Measurements from ENCODE around the gene STX8. TPM values are rescaled to one million over a fixed set of nuclear protein-coding genes. Genes with fewer than 3 reads are reported as not detected.
A peak's percentile ranks its signal among the peaks of the same experiment; 100 is the strongest.

The STX8 gene
- total RNA-seq, 1 donor from 2014 or later, result 54.8 TPM

- Mint-ChIP-seq H3K9me3 (ENCODE audit: unreplicated experiment) (no peaks in the 10 kb centered on the region), H3K4me3 (ENCODE audit: unreplicated experiment) (no peak overlapping the region), H3K27me3 (ENCODE audit: low read depth, unreplicated experiment) (no peaks in the 10 kb centered on the region), H3K27ac (ENCODE audit: unreplicated experiment) (no peak overlapping the region), H3K36me3 (ENCODE audit: low read depth, unreplicated experiment) (peaks cover 10% of the 10 kb centered on the region), H3K4me1 (ENCODE audit: low read depth, unreplicated experiment) (peaks cover 11% of the 10 kb centered on the region)
- no peak for TF ChIP-seq EZH2 (IDR thresholded peaks at IDR 0.05; ENCODE audit: insufficient read depth, low read length)
- TF ChIP-seq, protein P1, sequence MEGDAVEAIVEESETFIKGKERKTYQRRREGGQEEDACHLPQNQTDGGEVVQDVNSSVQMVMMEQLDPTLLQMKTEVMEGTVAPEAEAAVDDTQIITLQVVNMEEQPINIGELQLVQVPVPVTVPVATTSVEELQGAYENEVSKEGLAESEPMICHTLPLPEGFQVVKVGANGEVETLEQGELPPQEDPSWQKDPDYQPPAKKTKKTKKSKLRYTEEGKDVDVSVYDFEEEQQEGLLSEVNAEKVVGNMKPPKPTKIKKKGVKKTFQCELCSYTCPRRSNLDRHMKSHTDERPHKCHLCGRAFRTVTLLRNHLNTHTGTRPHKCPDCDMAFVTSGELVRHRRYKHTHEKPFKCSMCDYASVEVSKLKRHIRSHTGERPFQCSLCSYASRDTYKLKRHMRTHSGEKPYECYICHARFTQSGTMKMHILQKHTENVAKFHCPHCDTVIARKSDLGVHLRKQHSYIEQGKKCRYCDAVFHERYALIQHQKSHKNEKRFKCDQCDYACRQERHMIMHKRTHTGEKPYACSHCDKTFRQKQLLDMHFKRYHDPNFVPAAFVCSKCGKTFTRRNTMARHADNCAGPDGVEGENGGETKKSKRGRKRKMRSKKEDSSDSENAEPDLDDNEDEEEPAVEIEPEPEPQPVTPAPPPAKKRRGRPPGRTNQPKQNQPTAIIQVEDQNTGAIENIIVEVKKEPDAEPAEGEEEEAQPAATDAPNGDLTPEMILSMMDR (IDR thresholded peaks at IDR 0.05; ENCODE audit: insufficient read depth, low read depth, low read length), result no peak
- Histone ChIP-seq H3K4me2 (ENCODE audit: low read length) (no peak overlapping the region), H3K27ac (ENCODE audit: low read depth, low read length) (no peak overlapping the region), H3K9me3 (ENCODE audit: insufficient read depth, low read depth, low read length) (no peaks in the 10 kb centered on the region), H2AFZ (ENCODE audit: low read depth, low read length) (no peak overlapping the region), H4K20me1 (ENCODE audit: insufficient read depth, low read length) (no peaks in the 10 kb centered on the region), H3K9ac (ENCODE audit: low read length) (no peak overlapping the region), H3K79me2 (ENCODE audit: insufficient read depth, low read length) (no peaks in the 10 kb centered on the region), H3K36me3 (ENCODE audit: insufficient read depth, low read length) (no peaks in the 10 kb centered on the region), H3K27me3 (ENCODE audit: insufficient read depth, low read length) (no peaks in the 10 kb centered on the region), H3K4me3 (ENCODE audit: insufficient read depth, low read depth, low read length) (no peak overlapping the region), H3K4me1 (ENCODE audit: insufficient read depth, low read length) (no peaks in the 10 kb centered on the region)
- no peak for FAIRE-seq
- DNase-seq (ENCODE audit: low read depth), result no peak
Measured at GRCh38 chr17:9479964-9480363, 95.7 kb downstream of the STX8 start.

DNA sequence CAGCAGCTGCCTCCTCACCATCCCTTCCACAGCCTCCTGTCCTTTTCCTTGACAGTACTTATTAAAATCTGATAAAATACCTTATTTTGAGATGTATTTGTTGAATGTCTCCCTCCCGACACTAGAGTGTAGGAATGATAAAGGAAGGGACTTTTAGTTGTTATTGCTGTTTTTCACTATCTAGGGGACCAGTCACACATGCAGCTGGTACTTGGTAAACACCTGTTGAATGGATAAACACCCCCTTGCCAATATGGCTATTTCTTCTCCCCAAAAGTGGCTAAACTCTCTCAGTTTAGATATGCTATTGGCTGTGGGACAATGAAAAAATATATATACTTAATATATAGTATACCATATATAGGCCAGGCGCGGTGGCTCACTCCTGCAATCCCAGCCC is 96.7 kb downstream of the STX8 start:
- FAIRE-seq (no peak), DNase-seq (ENCODE audit: low read depth) (no peak)
- H3K4me3 Mint-ChIP-seq (ENCODE audit: unreplicated experiment), result no peak overlapping the region
- H3K27me3 ChIP-seq (ENCODE audit: insufficient read depth, low read length), result no peaks in the 10 kb centered on the region
- no peaks in the 10 kb centered on the region for H3K27me3 Mint-ChIP-seq (ENCODE audit: low read depth, unreplicated experiment)
- no peak overlapping the region for H3K4me3 ChIP-seq (ENCODE audit: insufficient read depth, low read depth, low read length)
- no peak overlapping the region for H3K9ac ChIP-seq (ENCODE audit: low read length)
- H4K20me1 ChIP-seq (ENCODE audit: insufficient read depth, low read length), result no peaks in the 10 kb centered on the region
- H3K4me2 ChIP-seq (ENCODE audit: low read length), result no peak overlapping the region
- H3K36me3 Mint-ChIP-seq (ENCODE audit: low read depth, unreplicated experiment), result peaks cover 12% of the 10 kb centered on the region
- H3K4me1 Mint-ChIP-seq (ENCODE audit: low read depth, unreplicated experiment), result peaks cover 7% of the 10 kb centered on the region
- no peaks in the 10 kb centered on the region for H3K9me3 Mint-ChIP-seq (ENCODE audit: unreplicated experiment)
- no peaks in the 10 kb centered on the region for H3K79me2 ChIP-seq (ENCODE audit: insufficient read depth, low read length)
- H3K9me3 ChIP-seq (ENCODE audit: insufficient read depth, low read depth, low read length), result no peaks in the 10 kb centered on the region
- H3K27ac Mint-ChIP-seq (ENCODE audit: unreplicated experiment), result no peak overlapping the region
- H3K27ac ChIP-seq (ENCODE audit: low read depth, low read length), result no peak overlapping the region
- H3K36me3 ChIP-seq (ENCODE audit: insufficient read depth, low read length), result no peaks in the 10 kb centered on the region
- no peak for TF ChIP-seq EZH2 (IDR thresholded peaks at IDR 0.05; ENCODE audit: insufficient read depth, low read length)
- TF ChIP-seq, protein P1 (IDR thresholded peaks at IDR 0.05; ENCODE audit: insufficient read depth, low read depth, low read length), result no peak
- peaks cover 5% of the 10 kb centered on the region for H3K4me1 ChIP-seq (ENCODE audit: insufficient read depth, low read length)
- no peak overlapping the region for H2AFZ ChIP-seq (ENCODE audit: low read depth, low read length)

- peaks cover 9% of the 10 kb centered on the region for H3K36me3 Mint-ChIP-seq (ENCODE audit: low read depth, unreplicated experiment)
- Histone ChIP-seq H3K9ac (ENCODE audit: low read length) (no peak overlapping the region), H3K4me2 (ENCODE audit: low read length) (no peak overlapping the region), H3K27me3 (ENCODE audit: insufficient read depth, low read length) (no peaks in the 10 kb centered on the region), H2AFZ (ENCODE audit: low read depth, low read length) (no peak overlapping the region), H3K27ac (ENCODE audit: low read depth, low read length) (no peak overlapping the region), H3K4me3 (ENCODE audit: insufficient read depth, low read depth, low read length) (no peak overlapping the region), H3K4me1 (ENCODE audit: insufficient read depth, low read length) (peaks cover 12% of the 10 kb centered on the region), H4K20me1 (ENCODE audit: insufficient read depth, low read length) (no peaks in the 10 kb centered on the region), H3K9me3 (ENCODE audit: insufficient read depth, low read depth, low read length) (no peaks in the 10 kb centered on the region), H3K36me3 (ENCODE audit: insufficient read depth, low read length) (no peaks in the 10 kb centered on the region), H3K79me2 (ENCODE audit: insufficient read depth, low read length) (no peaks in the 10 kb centered on the region)
- no peak overlapping the region for H3K27ac Mint-ChIP-seq (ENCODE audit: unreplicated experiment)
- H3K27me3 Mint-ChIP-seq (ENCODE audit: low read depth, unreplicated experiment), result no peaks in the 10 kb centered on the region
- FAIRE-seq (no peak), DNase-seq (ENCODE audit: low read depth) (peak; percentile 20)
- peaks cover 26% of the 10 kb centered on the region for H3K4me1 Mint-ChIP-seq (ENCODE audit: low read depth, unreplicated experiment)
- TF ChIP-seq, protein P1 (IDR thresholded peaks at IDR 0.05; ENCODE audit: insufficient read depth, low read depth, low read length), result no peak
- H3K9me3 Mint-ChIP-seq (ENCODE audit: unreplicated experiment), result no peaks in the 10 kb centered on the region
- H3K4me3 Mint-ChIP-seq (ENCODE audit: unreplicated experiment), result no peak overlapping the region
Measured at GRCh38 chr17:9475101-9475658, 100.4 kb downstream of the STX8 start.

All from astrocyte (in vitro differentiated cells and primary cell).